K562 (cell line): ENCODE results near the gene TMEM120B. TPM values are rescaled to one million over a fixed set of nuclear protein-coding genes. Genes with fewer than 3 reads are reported as not detected.

Source experiments
- ARID1B ChIP-seq: fragments of 450-650 bp; IDR thresholded peaks from 2 replicates; pipeline ENCODE4 v1.6.1; 2016; ENCODE audit warnings: antibody characterized with exemption, mild to moderate bottlenecking, inconsistent platforms
- BACH1 ChIP-seq: fragments of 200-800 bp; sonication (Bioruptor generic); IDR thresholded peaks from 2 replicates; pipeline ENCODE4 v1.6.1; 2016; ENCODE audit warnings: missing genetic modification characterization, missing compliant biosample characterization
- EP400 ChIP-seq: fragments of 450-650 bp; IDR thresholded peaks from 2 replicates; pipeline ENCODE4 v1.6.1; 2017; ENCODE audit warnings: antibody characterized with exemption, mild to moderate bottlenecking, moderate library complexity
- HDAC1 ChIP-seq, 2 experiments: fragments of 450-650 bp; IDR thresholded peaks; 2 replicates each; pipeline ENCODE4 v1.6.1; 2016 to 2017; ENCODE audit warnings: inconsistent platforms in 1 of 2, mild to moderate bottlenecking in 1 of 2, moderate library complexity in 1 of 2
- L3MBTL2 ChIP-seq: fragments of 450-650 bp; IDR thresholded peaks from 2 replicates; pipeline ENCODE4 v1.6.1; 2016; ENCODE audit warnings: mild to moderate bottlenecking, moderate library complexity
- MYC ChIP-seq, 2 experiments: fragments of 250-450 bp in 1 of 2; sonication (Bioruptor Pico) in 1 of 2; IDR thresholded peaks; 2 replicates each; pipeline versions ENCODE4 v1.5.1 to v1.6.1; 2012 to 2021; ENCODE audit warnings: low read depth in 2 of 2, borderline replicate concordance in 1 of 2, improper control_type of control experiment in 1 of 2, low read length in 1 of 2, mild to moderate bottlenecking in 1 of 2, moderate library complexity in 1 of 2
- NRF1 ChIP-seq, 2 experiments: fragments of 450-650 bp; IDR thresholded peaks in 1 of 2; conservative IDR thresholded peaks in 1 of 2; 2 replicates each; pipeline ENCODE4 v1.6.1; 2014; ENCODE audit warnings: mild to moderate bottlenecking in 2 of 2
- PTTG1 ChIP-seq: fragments of 450-650 bp; IDR thresholded peaks from 2 replicates; pipeline ENCODE4 v1.6.1; 2016; ENCODE audit warnings: low read depth, mild to moderate bottlenecking, missing genetic modification characterization, missing compliant biosample characterization
- RBM17 ChIP-seq: fragments of 200-400 bp; formaldehyde crosslinking; IDR thresholded peaks from 2 replicates; pipeline ENCODE4 v1.6.1; 2017; ENCODE audit warnings: low read depth, mild to moderate bottlenecking, low read length, borderline replicate concordance
- RFX5 ChIP-seq: IDR thresholded peaks from 2 replicates; pipeline ENCODE4 v1.6.1; 2011; ENCODE audit warnings: low read depth, mild to moderate bottlenecking, improper control_type of control experiment, low read length
- SMARCC2 ChIP-seq: fragments of 450-650 bp; IDR thresholded peaks from 2 replicates; pipeline ENCODE4 v1.6.1; 2017; ENCODE audit warnings: antibody characterized with exemption, moderate library complexity, mild to moderate bottlenecking, low read depth
- SREBF2 ChIP-seq: sonication (generic); formaldehyde crosslinking; IDR thresholded peaks from 2 replicates; pipeline ENCODE4 v1.4.0; 2020; ENCODE audit warnings: mild to moderate bottlenecking, missing genetic modification reagents
- TCF7L2 ChIP-seq: fragments of 150-350 bp; IDR thresholded peaks from 2 replicates; pipeline ENCODE4 v1.6.1; 2016; ENCODE audit warnings: low read depth, mild to moderate bottlenecking, low read length, moderate library complexity
- TGIF2 ChIP-seq: sonication (generic); formaldehyde crosslinking; IDR thresholded peaks from 2 replicates; pipeline ENCODE4 v1.8.1; 2022; ENCODE audit warnings: mild to moderate bottlenecking, missing genetic modification reagents, moderate library complexity
- TSC22D4 ChIP-seq: fragments of 450-650 bp; IDR thresholded peaks from 2 replicates; pipeline ENCODE4 v1.6.1; 2016; ENCODE audit warnings: missing genetic modification characterization, missing biosample characterization, control low read depth
- ZFP30 ChIP-seq: fragments of 250-450 bp; sonication (Bioruptor Pico); IDR thresholded peaks from 2 replicates; pipeline ENCODE4 v1.8.0; 2022; ENCODE audit warnings: moderate library complexity, mild to moderate bottlenecking, inconsistent platforms, borderline replicate concordance
- ZNF121 ChIP-seq: sonication (generic); formaldehyde crosslinking; conservative IDR thresholded peaks from 2 replicates; pipeline ENCODE4 v1.8.0; 2022; ENCODE audit warnings: missing genetic modification reagents
- ZNF140 ChIP-seq: fragments of 250-450 bp; sonication (Bioruptor Pico); IDR thresholded peaks from 2 replicates; pipeline ENCODE4 v1.8.0; 2021; ENCODE audit warnings: moderate library complexity, mild to moderate bottlenecking, inconsistent platforms
- ZNF589 ChIP-seq: fragments of 200-800 bp; sonication (Bioruptor generic); IDR thresholded peaks from 2 replicates; pipeline ENCODE4 v1.6.1; 2016; ENCODE audit warnings: low read depth, missing genetic modification characterization, missing compliant biosample characterization
- ZNF740 ChIP-seq, 3 experiments: fragments of 200-800 bp in 1 of 3; sonication (Bioruptor generic) in 1 of 3; sonication (generic) in 1 of 3; formaldehyde crosslinking in 1 of 3; IDR thresholded peaks; 2 replicates each; pipeline versions ENCODE4 v1.6.1 to v1.8.0; 2016 to 2022; ENCODE audit warnings: mild to moderate bottlenecking in 2 of 3, missing compliant biosample characterization in 2 of 3, missing genetic modification characterization in 2 of 3, missing genetic modification reagents in 1 of 3
- ZNF77 ChIP-seq: fragments of 250-450 bp; sonication (Bioruptor Pico); IDR thresholded peaks from 2 replicates; pipeline ENCODE4 v1.5.0; 2020
- polyA plus RNA-seq, 8 experiments: library from polyadenylated mRNA; depleted of rRNA in 4 of 8; stranded (reverse) in 5 of 8; unstranded in 3 of 8; fragments of >200 nt; fragmentation: Nextera tagmentation in 2 of 8; fragmentation: Illumina TruSeq in 1 of 8; extraction: Ambion mirVana in 2 of 8; extraction: Trizol in 1 of 8; gene quantifications; 2 replicates each; pipeline versions ENCODE4 v1.2.1 to v1.2.3, GENCODE V29; 2011 to 2014; ENCODE audit warnings: inconsistent platforms in 1 of 8, missing spikeins in 1 of 8
- total RNA-seq, 7 experiments: library from RNA; depleted of rRNA in 6 of 7; stranded (reverse); fragments of >200 nt in 6 of 7; fragmentation: Illumina TruSeq in 2 of 7; extraction: Trizol in 2 of 7; gene quantifications; 2 replicates each; pipeline versions ENCODE4 v1.2.1 to v1.2.3, GENCODE V29; 2011 to 2021; ENCODE audit warnings: low replicate concordance in 1 of 7
- TF ChIP-seq, protein P1 (sequence below), 2 experiments: fragments of 450-650 bp in 1 of 2; IDR thresholded peaks; 2 replicates each; pipeline ENCODE4 v1.6.1; 2011 to 2017; ENCODE audit warnings: low read depth in 2 of 2, antibody characterized with exemption in 1 of 2, borderline replicate concordance in 1 of 2, low read length in 1 of 2, mild to moderate bottlenecking in 1 of 2, mixed read lengths in 1 of 2; ENCODE audit not compliant: control insufficient read depth in 1 of 2
- TF ChIP-seq, protein P2 (sequence below): IDR thresholded peaks from 2 replicates; pipeline ENCODE4 v1.6.1; 2011; ENCODE audit not compliant: insufficient read length; ENCODE audit errors: extremely low read depth

TMEM120B gene
- total and polyA plus RNA-seq, 9 of the 15 experiments (the other 6 are each of a cell fraction or from before 2014, with no cell fraction given), result 1.7 to 18.6 (median 7.4) TPM

- TF ChIP-seq BACH1 (tag), result peak; percentile 36; the same call in 1 of the 2 replicates
- no peak for TF ChIP-seq ZNF140 (CRISPR knock-in tag)
- TF ChIP-seq ZFP30 (CRISPR knock-in tag), result no peak
- TF ChIP-seq ZNF77 (CRISPR knock-in tag), result no peak
- TF ChIP-seq MYC (IDR thresholded peaks at IDR 0.05; ENCODE audit: low read depth, low read length), result 0 out of 2 replicates have a peak, but pooled peaks have one; percentile 54
- no peak for TF ChIP-seq MYC (CRISPR knock-in tag; IDR thresholded peaks at IDR 0.05; ENCODE audit: borderline replicate concordance, low read depth)
- peak; percentile 59; the same call in 1 of the 2 replicates for TF ChIP-seq ZNF589 (CRISPR knock-in tag)
- TF ChIP-seq, protein P1, sequence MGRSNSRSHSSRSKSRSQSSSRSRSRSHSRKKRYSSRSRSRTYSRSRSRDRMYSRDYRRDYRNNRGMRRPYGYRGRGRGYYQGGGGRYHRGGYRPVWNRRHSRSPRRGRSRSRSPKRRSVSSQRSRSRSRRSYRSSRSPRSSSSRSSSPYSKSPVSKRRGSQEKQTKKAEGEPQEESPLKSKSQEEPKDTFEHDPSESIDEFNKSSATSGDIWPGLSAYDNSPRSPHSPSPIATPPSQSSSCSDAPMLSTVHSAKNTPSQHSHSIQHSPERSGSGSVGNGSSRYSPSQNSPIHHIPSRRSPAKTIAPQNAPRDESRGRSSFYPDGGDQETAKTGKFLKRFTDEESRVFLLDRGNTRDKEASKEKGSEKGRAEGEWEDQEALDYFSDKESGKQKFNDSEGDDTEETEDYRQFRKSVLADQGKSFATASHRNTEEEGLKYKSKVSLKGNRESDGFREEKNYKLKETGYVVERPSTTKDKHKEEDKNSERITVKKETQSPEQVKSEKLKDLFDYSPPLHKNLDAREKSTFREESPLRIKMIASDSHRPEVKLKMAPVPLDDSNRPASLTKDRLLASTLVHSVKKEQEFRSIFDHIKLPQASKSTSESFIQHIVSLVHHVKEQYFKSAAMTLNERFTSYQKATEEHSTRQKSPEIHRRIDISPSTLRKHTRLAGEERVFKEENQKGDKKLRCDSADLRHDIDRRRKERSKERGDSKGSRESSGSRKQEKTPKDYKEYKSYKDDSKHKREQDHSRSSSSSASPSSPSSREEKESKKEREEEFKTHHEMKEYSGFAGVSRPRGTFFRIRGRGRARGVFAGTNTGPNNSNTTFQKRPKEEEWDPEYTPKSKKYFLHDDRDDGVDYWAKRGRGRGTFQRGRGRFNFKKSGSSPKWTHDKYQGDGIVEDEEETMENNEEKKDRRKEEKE (IDR thresholded peaks at IDR 0.05; ENCODE audit: borderline replicate concordance in 1 of 2, control insufficient read depth in 1 of 2, low read depth in 2 of 2, low read length in 1 of 2), result no peak
- TF ChIP-seq SREBF2 (CRISPR knock-in tag), result no peak
- no peak for TF ChIP-seq TCF7L2
- no peak for TF ChIP-seq SMARCC2
- TF ChIP-seq TSC22D4 (tag), result no peak
- TF ChIP-seq ZNF121 (CRISPR knock-in tag), result 0 out of 2 replicates have a peak, but pooled peaks have one; percentile 26
- TF ChIP-seq HDAC1 (IDR thresholded peaks at IDR 0.05), result no peak
- TF ChIP-seq ZNF740 (CRISPR knock-in tag; IDR thresholded peaks at IDR 0.05), result no peak
- TF ChIP-seq ZNF740 (tag; IDR thresholded peaks at IDR 0.05), result no peak
- TF ChIP-seq NRF1 (conservative IDR thresholded peaks at IDR 0.05 in 1 of 2, IDR thresholded peaks at IDR 0.05 in 1 of 2), result peak in 1 of 2 experiments; percentile 29; a peak in 1 of 4 replicates
- no peak for TF ChIP-seq TGIF2 (CRISPR knock-in tag)
- peak; percentile 47 for TF ChIP-seq EP400
- TF ChIP-seq, protein P2, sequence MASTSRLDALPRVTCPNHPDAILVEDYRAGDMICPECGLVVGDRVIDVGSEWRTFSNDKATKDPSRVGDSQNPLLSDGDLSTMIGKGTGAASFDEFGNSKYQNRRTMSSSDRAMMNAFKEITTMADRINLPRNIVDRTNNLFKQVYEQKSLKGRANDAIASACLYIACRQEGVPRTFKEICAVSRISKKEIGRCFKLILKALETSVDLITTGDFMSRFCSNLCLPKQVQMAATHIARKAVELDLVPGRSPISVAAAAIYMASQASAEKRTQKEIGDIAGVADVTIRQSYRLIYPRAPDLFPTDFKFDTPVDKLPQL, result no peak
- TF ChIP-seq L3MBTL2, result 0 out of 2 replicates have a peak, but pooled peaks have one; percentile 36
- peak; percentile 43; the same call in 1 of the 2 replicates for TF ChIP-seq ARID1B
- TF ChIP-seq PTTG1 (tag), result no peak
- no peak for TF ChIP-seq RBM17
- no peak for TF ChIP-seq RFX5
These were observed 4.6 kb downstream of the TMEM120B start (continued) for GRCh38 chr12:121717041-121717699.
